ENCODE data around the gene EPC2. TPM values are rescaled to one million over a fixed set of nuclear protein-coding genes. Genes with fewer than 3 reads are reported as not detected.
"Not testable (repeated sequence)": the region's sequence is repeated elsewhere in the genome, so short reads cannot be mapped to it uniquely, and the experiment has no call there.

EPC2 gene
- total RNA-seq, 1 donor from 2014 or later, result 36.2 TPM

DNA sequence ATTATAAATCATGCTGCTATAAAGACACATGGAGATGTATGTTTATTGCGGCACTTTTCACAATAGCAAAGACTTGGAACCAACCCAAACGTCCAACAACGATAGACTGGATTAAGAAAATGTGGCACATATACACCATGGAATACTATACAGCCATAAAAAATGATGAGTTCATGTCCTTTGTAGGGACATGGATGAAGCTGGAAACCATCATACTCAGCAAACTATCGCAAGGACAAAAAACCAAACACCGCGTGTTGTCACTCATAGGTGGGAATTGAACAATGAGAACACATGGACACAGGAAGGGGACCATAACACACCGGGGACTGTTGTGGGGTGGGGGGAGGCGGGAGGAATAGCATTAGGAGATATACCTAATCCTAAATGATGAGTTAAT is 17.8 kb downstream of the EPC2 start:
- intact Hi-C loops (cut with micrococcal nuclease); H3K4me3 Mint-ChIP-seq; H3K27me3 Mint-ChIP-seq (ENCODE audit: insufficient read depth); DNase-seq (ENCODE audit: low spot score); H3K27ac Mint-ChIP-seq: not testable (repeated sequence)
- Mint-ChIP-seq H3K4me1 (ENCODE audit: low read depth) (peaks cover 54% of the 10 kb centered on the region), H3K9me3 (peaks cover 12% of the 10 kb centered on the region), H3K36me3 (ENCODE audit: low read depth) (peaks cover 11% of the 10 kb centered on the region)

GRCh38 chr2:148664229-148664628 is 19.7 kb downstream of the EPC2 start:
- peaks cover 12% of the 10 kb centered on the region for H3K9me3 Mint-ChIP-seq
- H3K27me3 Mint-ChIP-seq (ENCODE audit: insufficient read depth), result no peaks in the 10 kb centered on the region
- peaks cover 11% of the 10 kb centered on the region for H3K36me3 Mint-ChIP-seq (ENCODE audit: low read depth)
- H3K4me1 Mint-ChIP-seq (ENCODE audit: low read depth), result peaks cover 50% of the 10 kb centered on the region
- intact Hi-C loops (cut with micrococcal nuclease), result no loop called here
- no peak overlapping the region for H3K27ac Mint-ChIP-seq
- no peak for DNase-seq (ENCODE audit: low spot score)
- H3K4me3 Mint-ChIP-seq, result no peak overlapping the region

DNA sequence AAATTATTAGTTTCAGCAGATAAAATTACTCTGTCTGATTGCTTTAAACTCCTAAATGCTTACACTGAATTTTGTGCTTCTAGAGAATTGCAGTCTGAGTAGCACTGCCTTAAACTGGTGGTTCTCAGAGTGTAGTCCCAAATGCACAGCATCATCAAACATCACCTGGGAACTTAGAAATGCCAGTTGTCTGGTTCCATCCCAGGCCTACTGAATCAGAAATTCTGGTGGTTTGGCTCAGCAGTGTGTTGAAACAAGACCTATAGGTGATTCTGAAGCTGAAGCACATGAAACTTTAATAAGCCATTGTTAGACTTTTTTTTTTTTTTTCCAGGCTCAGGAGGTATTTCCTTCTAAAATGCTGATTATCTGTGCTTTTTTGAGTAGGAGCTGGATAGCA is 22.0 kb downstream of the EPC2 start:
- Mint-ChIP-seq H3K27me3 (ENCODE audit: insufficient read depth) (no peaks in the 10 kb centered on the region), H3K9me3 (peaks cover 4% of the 10 kb centered on the region), H3K4me3 (no peak overlapping the region), H3K4me1 (ENCODE audit: low read depth) (peaks cover 42% of the 10 kb centered on the region), H3K36me3 (ENCODE audit: low read depth) (peaks cover 5% of the 10 kb centered on the region), H3K27ac (no peak overlapping the region)
- no peak for DNase-seq (ENCODE audit: low spot score)
- intact Hi-C loops (cut with micrococcal nuclease), result no loop called here

DNA sequence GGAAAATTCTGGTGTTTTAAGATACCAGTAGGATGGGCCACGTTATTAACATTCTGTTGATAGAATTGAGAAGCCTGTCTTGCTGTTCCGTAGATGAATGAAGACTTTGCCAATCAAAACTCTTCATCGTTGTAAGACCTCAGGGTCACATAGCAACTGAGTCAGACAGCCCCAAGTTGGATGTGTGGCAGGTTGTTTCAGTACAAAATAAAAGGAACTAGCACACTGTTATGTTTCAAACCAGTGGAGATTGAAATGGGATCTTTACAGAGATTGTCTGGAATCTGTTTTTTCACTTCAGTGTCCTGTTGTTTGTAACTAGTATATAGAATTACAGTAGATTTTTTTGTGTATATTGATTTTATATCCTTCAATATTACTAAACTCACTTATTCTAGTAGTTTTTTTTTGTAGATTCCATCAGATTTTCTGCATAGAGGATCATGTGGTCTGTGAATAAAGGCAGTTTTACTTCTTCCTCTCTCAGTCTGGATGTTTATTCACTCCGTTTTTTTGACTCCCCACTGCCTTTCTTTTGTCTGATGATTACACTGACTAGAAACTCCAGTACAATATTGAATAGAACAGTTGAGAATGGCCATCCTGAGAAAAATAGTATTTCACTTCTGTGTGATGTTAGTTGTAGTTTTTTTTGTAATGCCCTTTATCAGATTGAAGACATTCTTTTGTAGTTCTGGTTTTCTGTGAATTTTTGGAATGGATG is 22.7 kb downstream of the EPC2 start:
- Mint-ChIP-seq H3K4me3 (no peak overlapping the region), H3K27ac (no peak overlapping the region), H3K36me3 (ENCODE audit: low read depth) (peaks cover 3% of the 10 kb centered on the region), H3K4me1 (ENCODE audit: low read depth) (peaks cover 45% of the 10 kb centered on the region), H3K27me3 (ENCODE audit: insufficient read depth) (no peaks in the 10 kb centered on the region), H3K9me3 (peaks cover 3% of the 10 kb centered on the region)
- DNase-seq (ENCODE audit: low spot score), result no peak
- intact Hi-C loops (cut with micrococcal nuclease), result no loop called here

GRCh38 chr2:148670773-148671172 is 26.2 kb downstream of the EPC2 start:
- Mint-ChIP-seq H3K9me3 (peaks cover 9% of the 10 kb centered on the region), H3K4me1 (ENCODE audit: low read depth) (peaks cover 69% of the 10 kb centered on the region), H3K27ac (no peak overlapping the region), H3K36me3 (ENCODE audit: low read depth) (peaks cover 1% of the 10 kb centered on the region), H3K4me3 (no peak overlapping the region), H3K27me3 (ENCODE audit: insufficient read depth) (no peaks in the 10 kb centered on the region)
- DNase-seq (ENCODE audit: low spot score), result no peak
- intact Hi-C loops (cut with micrococcal nuclease), result no loop called here

- intact Hi-C loops (cut with micrococcal nuclease), result loop anchor here (1.0 kb wide), 1 partner anchor 28 kb away; no protein-coding TSS in a partner anchor
- no peak overlapping the region for H3K4me3 Mint-ChIP-seq
- peaks cover 56% of the 10 kb centered on the region for H3K4me1 Mint-ChIP-seq (ENCODE audit: low read depth)
- H3K36me3 Mint-ChIP-seq (ENCODE audit: low read depth), result peaks cover 1% of the 10 kb centered on the region
- H3K9me3 Mint-ChIP-seq, result peaks cover 9% of the 10 kb centered on the region
- H3K27me3 Mint-ChIP-seq (ENCODE audit: insufficient read depth), result no peaks in the 10 kb centered on the region
- peak; percentile 14 for DNase-seq (ENCODE audit: low spot score)
- H3K27ac Mint-ChIP-seq, result no peak overlapping the region
Measured at GRCh38 chr2:148674063-148675020, 29.8 kb downstream of the EPC2 start.

DNA sequence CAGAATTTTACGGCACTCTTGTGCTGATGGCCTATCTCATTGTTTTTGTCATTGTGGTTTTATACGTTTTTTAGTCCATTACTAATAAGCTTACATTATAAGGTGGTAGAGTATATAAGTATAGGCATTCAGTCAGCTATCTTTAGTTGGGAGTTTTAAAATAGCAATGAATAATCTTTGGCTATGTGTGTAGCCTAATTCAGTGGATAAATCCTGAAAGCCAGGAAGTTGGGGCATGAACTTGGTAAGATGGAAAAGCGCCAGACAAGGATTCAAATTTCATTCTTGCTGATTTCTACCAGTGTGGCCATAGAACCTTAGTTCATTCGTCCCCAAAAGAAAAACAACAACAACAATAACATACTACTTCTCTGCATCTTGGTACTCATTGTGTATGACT is 31.2 kb downstream of the EPC2 start:
- H3K4me3 Mint-ChIP-seq, result no peak overlapping the region
- peaks cover 1% of the 10 kb centered on the region for H3K36me3 Mint-ChIP-seq (ENCODE audit: low read depth)
- H3K4me1 Mint-ChIP-seq (ENCODE audit: low read depth), result peaks cover 57% of the 10 kb centered on the region
- intact Hi-C loops (cut with micrococcal nuclease), result no loop called here
- H3K27me3 Mint-ChIP-seq (ENCODE audit: insufficient read depth), result no peaks in the 10 kb centered on the region
- DNase-seq (ENCODE audit: low spot score), result no peak
- no peak overlapping the region for H3K27ac Mint-ChIP-seq
- peaks cover 11% of the 10 kb centered on the region for H3K9me3 Mint-ChIP-seq

DNA sequence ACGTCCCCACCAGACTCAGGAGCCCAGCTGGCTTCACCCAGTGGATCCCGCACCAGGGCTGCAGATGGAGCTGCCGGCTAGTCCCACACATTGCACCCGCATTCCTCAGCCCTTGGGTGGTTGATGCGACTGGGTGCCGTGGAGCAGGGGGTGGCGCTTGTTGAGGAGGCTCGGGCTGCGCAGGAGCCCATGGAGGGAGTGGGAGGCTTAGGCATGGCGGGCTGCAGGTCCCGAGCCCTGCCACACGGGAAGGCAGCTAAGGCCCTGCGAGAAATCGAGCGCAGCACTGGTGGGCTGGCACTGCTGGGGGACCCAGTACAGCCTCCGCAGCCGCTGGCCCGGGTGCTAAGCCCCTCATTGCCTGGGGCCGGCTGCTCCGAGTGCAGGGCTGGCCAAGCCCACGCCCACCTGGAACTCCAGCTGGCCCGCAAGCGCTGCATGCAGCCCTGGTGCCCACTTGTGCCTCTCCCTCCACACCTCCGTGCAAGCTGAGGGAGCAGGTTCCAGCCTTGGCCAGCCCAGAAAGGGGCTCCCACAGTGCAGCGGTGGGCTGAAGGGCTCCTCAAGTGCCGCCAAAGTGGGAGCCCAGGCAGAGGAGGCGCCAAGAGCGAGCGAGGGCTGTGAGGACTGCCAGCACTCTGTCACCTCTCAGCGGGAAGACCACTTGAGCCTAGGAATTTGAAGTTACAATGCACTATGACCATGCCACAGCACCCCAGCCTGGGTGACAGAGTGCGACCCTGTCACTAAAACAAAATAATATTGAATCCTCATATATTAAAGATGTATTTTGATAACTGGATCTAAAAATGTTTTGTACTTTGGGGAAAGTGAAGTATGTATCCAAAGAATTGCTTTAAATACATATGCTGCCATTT is 34.0 kb downstream of the EPC2 start:
- DNase-seq (ENCODE audit: low spot score); H3K27me3 Mint-ChIP-seq (ENCODE audit: insufficient read depth); H3K27ac Mint-ChIP-seq; H3K9me3 Mint-ChIP-seq; H3K4me3 Mint-ChIP-seq; H3K36me3 Mint-ChIP-seq (ENCODE audit: low read depth); intact Hi-C loops (cut with micrococcal nuclease): not testable (repeated sequence)
- H3K4me1 Mint-ChIP-seq (ENCODE audit: low read depth), result peaks cover 41% of the 10 kb centered on the region

GRCh38 chr2:148680462-148680861 is 35.9 kb downstream of the EPC2 start:
- peaks cover 31% of the 10 kb centered on the region for H3K4me1 Mint-ChIP-seq (ENCODE audit: low read depth)
- no peak for DNase-seq (ENCODE audit: low spot score)
- H3K4me3 Mint-ChIP-seq, result no peak overlapping the region
- no peak overlapping the region for H3K27ac Mint-ChIP-seq
- H3K9me3 Mint-ChIP-seq, result peaks cover 7% of the 10 kb centered on the region
- no peaks in the 10 kb centered on the region for H3K36me3 Mint-ChIP-seq (ENCODE audit: low read depth)
- intact Hi-C loops (cut with micrococcal nuclease), result no loop called here
- no peaks in the 10 kb centered on the region for H3K27me3 Mint-ChIP-seq (ENCODE audit: insufficient read depth)

- Mint-ChIP-seq H3K27me3 (ENCODE audit: insufficient read depth) (no peaks in the 10 kb centered on the region), H3K36me3 (ENCODE audit: low read depth) (no peaks in the 10 kb centered on the region), H3K4me1 (ENCODE audit: low read depth) (peaks cover 33% of the 10 kb centered on the region), H3K27ac (no peak overlapping the region), H3K9me3 (peaks cover 7% of the 10 kb centered on the region), H3K4me3 (no peak overlapping the region)
- no peak for DNase-seq (ENCODE audit: low spot score)
- intact Hi-C loops (cut with micrococcal nuclease), result no loop called here
Measured at GRCh38 chr2:148681443-148681842, 36.9 kb downstream of the EPC2 start.

DNA sequence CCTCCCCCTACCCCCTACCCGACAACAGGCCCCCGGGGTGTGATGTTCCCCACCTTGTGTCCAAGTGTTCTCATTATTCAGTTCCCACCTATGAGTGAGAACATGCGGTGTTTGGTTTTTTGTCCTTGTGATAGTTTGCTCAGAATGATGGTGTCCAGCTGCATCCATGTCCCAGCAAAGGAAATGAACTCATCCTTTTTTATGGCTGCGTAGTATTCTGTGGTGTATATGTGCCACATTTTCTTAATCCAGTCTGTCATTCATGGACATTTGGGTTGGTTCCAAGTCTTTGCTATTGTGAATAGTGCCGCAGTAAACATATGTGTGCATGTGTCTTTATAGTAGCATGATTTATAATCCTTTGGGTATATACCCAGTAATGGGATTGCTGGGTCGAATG is 37.3 kb downstream of the EPC2 start:
- H3K4me1 Mint-ChIP-seq (ENCODE audit: low read depth), result peaks cover 29% of the 10 kb centered on the region
- DNase-seq (ENCODE audit: low spot score); H3K27ac Mint-ChIP-seq; H3K36me3 Mint-ChIP-seq (ENCODE audit: low read depth); H3K9me3 Mint-ChIP-seq; intact Hi-C loops (cut with micrococcal nuclease); H3K27me3 Mint-ChIP-seq (ENCODE audit: insufficient read depth); H3K4me3 Mint-ChIP-seq: not testable (repeated sequence)

- H3K4me1 Mint-ChIP-seq (ENCODE audit: low read depth), result peaks cover 28% of the 10 kb centered on the region
- no peak for DNase-seq (ENCODE audit: low spot score)
- H3K9me3 Mint-ChIP-seq, result peaks cover 7% of the 10 kb centered on the region
- peaks cover 1% of the 10 kb centered on the region for H3K36me3 Mint-ChIP-seq (ENCODE audit: low read depth)
- no peaks in the 10 kb centered on the region for H3K27me3 Mint-ChIP-seq (ENCODE audit: insufficient read depth)
- H3K27ac Mint-ChIP-seq, result no peak overlapping the region
- no peak overlapping the region for H3K4me3 Mint-ChIP-seq
- intact Hi-C loops (cut with micrococcal nuclease), result no loop called here
Measured at GRCh38 chr2:148684507-148684906, 40.0 kb downstream of the EPC2 start.

Measured in activated T-helper 1 cell treated with anti-CD3 and anti-CD28 coated beads, Interleukin-12 subunit alpha, Interleukin-12 subunit beta, Interleukin-2, Interleukin-4 antibody, amounts not matched to agents 30 ng/mL and 10 ng/mL and 1 ng/mL, durations not matched to agents 14 hours and 24 hours and 36 hours (primary cell).